ENCODE measurements around the gene MPIG6B.

Gene MPIG6B

DNA sequence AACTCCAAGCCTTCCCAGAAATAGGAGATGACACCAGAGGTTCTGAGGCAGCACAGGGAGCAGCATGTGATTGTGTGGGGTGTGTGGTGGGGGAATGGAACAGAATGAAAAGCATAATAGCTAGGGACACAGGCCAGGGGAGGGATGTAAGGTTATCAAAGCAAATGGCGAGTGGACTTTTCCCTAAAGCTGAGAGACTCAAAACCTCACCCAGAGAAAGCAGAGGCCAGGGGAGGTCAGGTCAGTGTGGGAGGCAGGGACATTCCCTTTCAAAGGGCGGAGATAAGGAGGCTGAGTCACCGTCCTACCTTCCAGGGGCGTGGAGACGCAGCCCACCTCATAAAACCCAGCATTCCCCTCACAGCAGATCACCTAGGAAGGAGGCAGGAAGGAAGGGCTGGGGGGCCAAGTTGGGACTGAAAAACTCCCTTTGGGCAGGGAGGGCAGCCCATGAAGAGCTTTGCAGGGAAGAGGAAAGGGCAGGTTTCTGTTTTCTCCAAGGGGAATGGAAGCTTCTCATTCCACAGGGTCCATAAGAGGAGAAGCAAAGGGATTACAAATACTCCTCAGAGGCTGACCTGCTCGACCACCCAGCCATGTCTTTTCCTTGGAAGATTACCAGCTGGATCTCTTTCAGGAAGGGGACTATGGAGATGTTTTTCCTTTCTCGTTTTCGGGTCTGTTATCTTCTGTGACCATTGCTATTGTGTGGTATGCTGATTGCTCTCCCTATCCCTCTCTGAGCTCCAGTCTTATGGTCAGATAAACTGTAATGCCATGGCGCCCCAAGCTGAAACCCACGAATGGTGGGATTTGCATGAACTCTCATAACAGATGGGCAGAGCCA lies 32.7 kb upstream of the MPIG6B start:
- no peak for TF ChIP-seq CTCF (IDR thresholded peaks at IDR 0.05; ENCODE audit: control extremely low read depth, extremely low read depth, low read depth, missing control alignments)
- DNase-seq (ENCODE audit: extremely low spot score), result no peak
- CTCF ChIA-PET, result interaction anchor here (0.7 to 6.1 kb wide), 9 partner anchors 8 to 144 kb away, joined by 3 to 26 read pairs (median 4); partner anchors contain the start of genes ATP6V1G2, LY6G5C and LY6G6D
- POLR2A ChIA-PET, result interaction anchor here (0.6 kb wide), 1 partner anchor 130 kb away, joined by 10 read pairs; no protein-coding TSS in a partner anchor

GRCh38 chr6:31691078-31691463 lies 32.1 kb upstream of the MPIG6B start:
- DNase-seq (ENCODE audit: extremely low spot score), result no peak
- ChIA-PET CTCF (interaction anchor here (1.5 to 6.1 kb wide), 5 partner anchors 7 to 79 kb away, joined by 3 to 26 read pairs (median 11); partner anchors contain the start of genes LY6G5C and LY6G6D), POLR2A (no interaction called here)
- no peak for TF ChIP-seq CTCF (IDR thresholded peaks at IDR 0.05; ENCODE audit: control extremely low read depth, extremely low read depth, low read depth, missing control alignments)

DNA sequence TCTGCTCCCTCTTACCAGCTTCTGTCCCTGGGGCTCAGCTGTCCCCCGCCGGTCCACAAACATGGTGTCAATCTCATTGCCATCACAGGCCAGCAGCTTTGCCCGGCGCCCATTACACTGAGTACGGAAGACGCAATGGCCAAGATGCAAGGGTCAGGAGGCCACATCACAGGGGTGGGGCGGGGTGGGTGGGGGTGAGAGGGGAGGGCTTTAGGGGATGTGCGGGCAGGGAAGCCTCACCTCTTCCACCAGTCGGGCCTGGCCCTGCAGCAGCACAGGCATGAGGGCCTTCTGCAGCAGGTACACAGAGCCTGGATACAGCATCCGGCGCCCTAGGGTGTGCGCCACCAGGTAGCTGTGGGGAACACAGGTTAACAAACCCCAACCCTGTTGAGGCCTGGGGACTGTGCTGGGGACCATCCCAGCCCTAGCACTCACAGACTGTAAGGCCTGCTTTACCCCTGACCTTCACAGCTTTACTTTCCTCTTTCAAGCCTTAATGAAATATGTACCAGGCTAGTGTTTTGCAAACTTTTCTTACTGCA lies 31.5 kb upstream of the MPIG6B start:
- no peak for DNase-seq (ENCODE audit: extremely low spot score)
- TF ChIP-seq CTCF (IDR thresholded peaks at IDR 0.05; ENCODE audit: control extremely low read depth, extremely low read depth, low read depth, missing control alignments), result no peak
- ChIA-PET POLR2A (interaction anchor here (0.5 to 1.3 kb wide), 2 partner anchors 136 to 219 kb away, joined by 3 read pairs; partner anchors contain the start of gene HSPA1B), CTCF (interaction anchor here (1.0 to 6.1 kb wide), 5 partner anchors 11 to 104 kb away, joined by 3 to 26 read pairs (median 11); partner anchors contain the start of genes LY6G5C, LY6G6D and VARS1)

DNA sequence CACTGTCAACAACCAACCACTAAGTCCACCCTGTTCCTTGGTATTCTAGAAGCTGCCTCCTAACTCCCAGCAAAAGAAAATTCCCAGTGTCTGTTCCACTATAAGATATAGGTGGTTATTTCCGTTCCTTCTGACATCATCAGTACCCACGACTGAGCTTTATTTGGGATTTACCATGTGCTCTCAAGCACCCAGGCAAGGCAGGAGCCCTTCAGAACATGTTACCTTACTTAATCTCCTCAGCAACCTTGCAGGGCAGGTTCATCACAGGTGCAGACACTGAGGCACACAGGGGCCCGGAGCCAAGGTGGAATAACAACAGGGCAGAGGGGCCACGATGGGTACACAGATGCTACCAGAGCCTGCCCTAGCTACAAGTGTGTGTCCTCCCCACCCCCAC lies 30.8 kb upstream of the MPIG6B start:
- ChIA-PET POLR2A (interaction anchor here (0.5 to 1.3 kb wide), 3 partner anchors 46 to 218 kb away, joined by 3 read pairs; partner anchors contain the start of gene HSPA1B), CTCF (interaction anchor here (1.0 to 6.1 kb wide), 5 partner anchors 10 to 104 kb away, joined by 3 to 26 read pairs (median 5); partner anchors contain the start of genes ABHD16A, LY6G5C and VARS1)
- no peak for DNase-seq (ENCODE audit: extremely low spot score)
- TF ChIP-seq CTCF (IDR thresholded peaks at IDR 0.05; ENCODE audit: control extremely low read depth, extremely low read depth, low read depth, missing control alignments), result no peak

DNA sequence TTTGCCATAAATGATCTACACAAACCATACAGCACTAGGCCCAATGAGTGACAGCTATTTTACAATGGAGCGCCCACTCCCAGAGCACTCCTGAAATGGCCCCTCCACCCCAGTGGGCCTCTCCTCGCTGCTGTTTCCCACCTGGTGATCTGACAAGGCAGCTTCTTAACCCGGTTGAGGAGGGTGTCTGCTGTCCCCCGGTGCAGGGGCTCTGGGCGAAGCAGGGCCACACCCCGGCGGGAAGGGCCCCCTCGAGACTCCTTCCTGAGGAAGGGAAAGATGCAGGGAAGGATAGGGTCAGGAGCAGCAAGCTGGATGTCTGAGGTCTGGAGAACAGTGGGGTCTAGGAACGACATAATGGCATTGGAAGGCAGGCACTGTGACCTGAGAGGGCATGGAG lies 30.3 kb upstream of the MPIG6B start:
- POLR2A ChIA-PET, result interaction anchor here (0.6 kb wide), 1 partner anchor 45 kb away, joined by 3 read pairs; no protein-coding TSS in a partner anchor
- no peak for DNase-seq (ENCODE audit: extremely low spot score)
- CTCF ChIA-PET, result interaction anchor here (1.0 to 6.1 kb wide), 8 partner anchors 9 to 103 kb away, joined by 3 to 26 read pairs (median 6); partner anchors contain the start of genes ABHD16A, DDAH2, GPANK1 and LY6G5C
- TF ChIP-seq CTCF (IDR thresholded peaks at IDR 0.05; ENCODE audit: control extremely low read depth, extremely low read depth, low read depth, missing control alignments), result no peak

- TF ChIP-seq CTCF (IDR thresholded peaks at IDR 0.05; ENCODE audit: control extremely low read depth, extremely low read depth, low read depth, missing control alignments), result no peak
- ChIA-PET CTCF (interaction anchor here (0.8 to 6.1 kb wide), 7 partner anchors 9 to 76 kb away, joined by 3 to 26 read pairs (median 6); partner anchors contain the start of genes ABHD16A, DDAH2, GPANK1 and LY6G5C), POLR2A (interaction anchor here (0.6 to 0.7 kb wide), 3 partner anchors 20 to 183 kb away, joined by 3 to 5 read pairs (median 4); no protein-coding TSS in a partner anchor)
- no peak for DNase-seq (ENCODE audit: extremely low spot score)
Observed at GRCh38 chr6:31693535-31693934, 29.6 kb upstream of the MPIG6B start.
